Measurements from ENCODE around the gene RPH3AL. TPM values are rescaled to one million over a fixed set of nuclear protein-coding genes. Genes with fewer than 3 reads are reported as not detected.

The RPH3AL gene, protein sequence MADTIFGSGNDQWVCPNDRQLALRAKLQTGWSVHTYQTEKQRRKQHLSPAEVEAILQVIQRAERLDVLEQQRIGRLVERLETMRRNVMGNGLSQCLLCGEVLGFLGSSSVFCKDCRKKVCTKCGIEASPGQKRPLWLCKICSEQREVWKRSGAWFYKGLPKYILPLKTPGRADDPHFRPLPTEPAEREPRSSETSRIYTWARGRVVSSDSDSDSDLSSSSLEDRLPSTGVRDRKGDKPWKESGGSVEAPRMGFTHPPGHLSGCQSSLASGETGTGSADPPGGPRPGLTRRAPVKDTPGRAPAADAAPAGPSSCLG
- total RNA-seq = 1 to 10 TPM; 3.5 TPM

DNA sequence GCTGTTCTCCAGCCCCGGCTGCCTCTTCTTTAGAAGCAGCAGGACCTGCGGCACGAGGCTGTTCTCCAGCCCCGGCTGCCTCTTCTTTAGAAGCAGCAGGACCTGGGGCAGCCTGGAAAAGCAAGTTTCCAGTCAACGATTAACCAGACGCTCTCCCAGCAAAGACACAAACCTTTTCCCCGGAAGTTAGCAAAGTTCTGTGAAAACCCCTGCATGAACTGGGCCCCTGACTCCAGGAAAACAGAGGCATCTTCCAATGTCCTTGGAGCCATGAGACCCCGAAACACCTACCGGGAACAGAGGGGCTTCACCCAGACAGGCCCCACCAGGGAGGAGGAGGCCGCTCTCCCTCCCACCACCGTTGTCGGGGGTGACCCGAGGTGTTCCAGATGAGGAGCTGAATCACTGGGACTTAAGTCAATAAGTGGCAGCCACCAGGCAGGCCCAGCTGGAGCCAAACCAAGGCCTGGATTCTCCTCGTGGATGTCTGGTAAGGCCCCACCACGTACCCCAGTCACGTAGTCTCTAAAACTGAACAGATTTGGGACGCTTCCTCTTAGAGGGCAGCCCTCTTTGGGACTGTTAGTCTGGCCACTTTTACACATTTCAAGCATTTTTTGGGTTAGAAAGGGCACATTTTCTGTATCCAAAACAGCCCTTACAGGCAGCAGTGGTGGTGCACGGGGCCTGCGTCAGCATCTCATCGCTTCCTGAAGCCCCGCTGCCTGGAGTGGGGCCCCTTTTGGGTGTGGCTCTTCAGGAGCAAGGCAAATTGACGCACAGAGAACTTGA, at the start of gene RPH3AL:
Gene RPH3AL (minus strand): TSS at position 387 of the 792 bp plus-strand sequence. CDS start 25,264 bp downstream, outside the sequence.

DNA sequence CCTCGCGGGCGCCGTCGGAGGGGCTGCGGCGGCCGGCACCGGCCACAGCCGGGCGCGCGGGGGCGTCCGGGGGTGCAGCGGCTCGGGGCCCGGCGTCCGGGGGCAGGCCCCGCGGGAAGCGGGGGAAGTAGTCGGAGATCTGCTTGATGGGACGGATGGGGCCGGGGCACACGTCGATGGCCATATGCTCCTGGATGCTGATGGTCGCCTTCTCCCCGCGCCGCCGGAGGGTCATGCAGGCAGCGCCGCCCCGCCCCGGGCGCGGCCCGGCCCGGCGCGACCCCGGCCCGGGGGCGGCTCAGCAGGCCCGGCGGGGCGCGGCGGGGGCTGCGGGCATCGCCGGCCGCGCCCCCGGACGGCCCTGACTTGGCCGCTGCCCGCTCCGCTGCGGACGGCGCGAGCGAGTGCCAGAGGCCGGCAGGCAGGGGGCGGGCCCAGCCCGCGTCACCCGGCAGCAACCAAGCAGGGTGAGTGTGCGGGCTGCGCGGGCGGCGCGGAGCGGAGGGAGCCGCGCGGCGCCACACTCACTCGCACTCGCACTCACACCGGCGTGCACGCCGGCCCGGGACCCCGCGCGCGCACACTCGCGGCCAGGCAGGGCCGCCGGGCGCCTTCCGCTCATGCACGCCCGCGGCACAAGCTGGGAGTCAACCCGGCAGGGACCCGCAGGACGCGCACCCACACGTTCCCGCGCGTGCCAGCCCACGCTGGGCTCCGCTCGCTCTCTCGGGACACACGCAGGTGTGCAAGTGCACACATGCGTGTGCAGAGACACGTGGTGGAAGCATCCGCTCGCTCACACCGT, 171.2 kb downstream of the RPH3AL start, which contains the start of gene DOC2B:
Gene DOC2B (minus strand): TSS at position 406 of the 805 bp plus-strand sequence. CDS start 171 bp downstream, at position 235.

Other genes with a start within 250 kb of the RPH3AL start
- gene SCGB1C2, start 215.2 kb downstream of the RPH3AL start, total RNA-seq = not detected
- gene DOC2B, start 171.2 kb downstream of the RPH3AL start, total RNA-seq = not detected
- 100 to 1,000 TPM; 136 to 140 TPM for gene RFLNB, start 93.1 kb upstream of the RPH3AL start, total RNA-seq

Data from activated naive CD4-positive, alpha-beta T cell treated with anti-CD3 and anti-CD28 coated beads, Interleukin-2, amount 10 ng/mL, durations not matched to agents 5 hours and 36 hours (primary cell).